MM.1S (cell line): ENCODE results near the gene MAD1L1.

Experiments used
- EZH2phosphoT487 ChIP-seq: fragments of 300-600 bp; sonication (generic); IDR thresholded peaks from 2 replicates; pipeline ENCODE4 v1.6.1; 2018; ENCODE audit warnings: antibody characterized with exemption, low read length
- TF ChIP-seq, protein P1 (sequence below): fragments of 300-600 bp; sonication (generic); IDR thresholded peaks from 2 replicates; pipeline ENCODE4 v1.5.1; 2016; ENCODE audit warnings: antibody characterized with exemption, low read length, mixed read lengths

DNA sequence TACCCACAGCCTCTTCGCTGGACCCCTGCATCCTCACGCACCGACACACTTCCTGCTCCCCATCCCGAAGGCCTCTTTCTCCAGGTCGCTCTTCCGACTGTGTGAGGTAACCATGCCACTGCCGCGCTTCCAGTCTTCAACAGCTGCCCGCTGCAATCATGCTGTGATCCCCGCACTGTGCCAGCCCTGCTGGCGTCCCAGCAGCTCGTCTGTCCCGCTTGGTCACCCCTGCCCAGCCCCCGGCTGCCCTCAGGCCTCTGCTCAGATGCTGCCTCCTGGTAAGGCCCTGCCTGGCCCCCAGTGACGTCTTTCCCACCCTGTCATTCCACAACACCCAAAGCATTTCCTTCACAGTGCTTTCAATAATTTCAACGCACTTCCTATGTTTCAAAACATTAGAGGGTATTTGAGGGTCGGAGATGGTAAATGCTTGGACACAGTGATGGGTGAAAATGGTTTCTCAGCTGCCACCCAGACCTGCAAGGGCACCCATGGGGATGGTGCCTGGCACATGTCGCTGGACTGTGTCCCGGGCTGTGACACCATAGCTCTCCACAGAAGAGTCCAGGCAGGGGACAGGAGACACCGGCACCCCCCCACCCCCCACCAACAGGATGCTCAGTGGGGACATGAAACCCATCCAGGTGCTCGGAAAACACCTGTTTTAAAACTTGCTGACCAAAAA is 125.2 kb downstream of the MAD1L1 start:
- TF ChIP-seq, protein P1, sequence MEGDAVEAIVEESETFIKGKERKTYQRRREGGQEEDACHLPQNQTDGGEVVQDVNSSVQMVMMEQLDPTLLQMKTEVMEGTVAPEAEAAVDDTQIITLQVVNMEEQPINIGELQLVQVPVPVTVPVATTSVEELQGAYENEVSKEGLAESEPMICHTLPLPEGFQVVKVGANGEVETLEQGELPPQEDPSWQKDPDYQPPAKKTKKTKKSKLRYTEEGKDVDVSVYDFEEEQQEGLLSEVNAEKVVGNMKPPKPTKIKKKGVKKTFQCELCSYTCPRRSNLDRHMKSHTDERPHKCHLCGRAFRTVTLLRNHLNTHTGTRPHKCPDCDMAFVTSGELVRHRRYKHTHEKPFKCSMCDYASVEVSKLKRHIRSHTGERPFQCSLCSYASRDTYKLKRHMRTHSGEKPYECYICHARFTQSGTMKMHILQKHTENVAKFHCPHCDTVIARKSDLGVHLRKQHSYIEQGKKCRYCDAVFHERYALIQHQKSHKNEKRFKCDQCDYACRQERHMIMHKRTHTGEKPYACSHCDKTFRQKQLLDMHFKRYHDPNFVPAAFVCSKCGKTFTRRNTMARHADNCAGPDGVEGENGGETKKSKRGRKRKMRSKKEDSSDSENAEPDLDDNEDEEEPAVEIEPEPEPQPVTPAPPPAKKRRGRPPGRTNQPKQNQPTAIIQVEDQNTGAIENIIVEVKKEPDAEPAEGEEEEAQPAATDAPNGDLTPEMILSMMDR = no peak
- TF ChIP-seq EZH2phosphoT487 = no peak
